GM21576 (cell line): Measurements from ENCODE around the gene TACC3.

ENCODE experiments used
- ATAC-seq: cut with Tn5 transposase; IDR thresholded peaks from one replicate; pipeline ENCODE4 v1.9.1; 2021; ENCODE audit warnings: mild to moderate bottlenecking, moderate library complexity; ENCODE audit not compliant: unreplicated experiment

TACC3 gene

GRCh38 chr4:1758306-1759121 lies 37.2 kb downstream of the TACC3 start:
- ATAC-seq = no peak

- no peak for ATAC-seq
Measured at GRCh38 chr4:1759170-1759817, 38.0 kb downstream of the TACC3 start.

- no peak for ATAC-seq
Measured at GRCh38 chr4:1759818-1760223, 38.5 kb downstream of the TACC3 start.

GRCh38 chr4:1760521-1761071 lies 39.3 kb downstream of the TACC3 start:
- no peak for ATAC-seq

- no peak for ATAC-seq
Measured at GRCh38 chr4:1761130-1761689, 39.9 kb downstream of the TACC3 start.

GRCh38 chr4:1762264-1763010 lies 41.1 kb downstream of the TACC3 start:
- ATAC-seq = no peak

GRCh38 chr4:1763070-1763549 lies 41.8 kb downstream of the TACC3 start:
- ATAC-seq = no peak

GRCh38 chr4:1763550-1764080 lies 42.3 kb downstream of the TACC3 start:
- no peak for ATAC-seq

GRCh38 chr4:1764670-1765069 lies 43.3 kb downstream of the TACC3 start:
- ATAC-seq = no peak

- no peak for ATAC-seq
Measured at GRCh38 chr4:1765409-1766072, 44.2 kb downstream of the TACC3 start.

GRCh38 chr4:1766106-1767060 lies 45.1 kb downstream of the TACC3 start:
- ATAC-seq = no peak

- no peak for ATAC-seq
Measured at GRCh38 chr4:1767061-1767769, 45.9 kb downstream of the TACC3 start.

GRCh38 chr4:1767770-1768366 lies 46.5 kb downstream of the TACC3 start:
- ATAC-seq = no peak

- no peak for ATAC-seq
Measured at GRCh38 chr4:1768367-1769034, 47.2 kb downstream of the TACC3 start.

GRCh38 chr4:1769692-1770091 lies 48.4 kb downstream of the TACC3 start:
- ATAC-seq = no peak

- ATAC-seq = no peak
Measured at GRCh38 chr4:1770245-1770644, 48.9 kb downstream of the TACC3 start.

- ATAC-seq = no peak
Measured at GRCh38 chr4:1770791-1771231, 49.5 kb downstream of the TACC3 start.
